Endothelial cell of umbilical vein (primary cell): Measurements from ENCODE around the gene BRI3.

Source experiments
- CTCF ChIP-seq, 2 donors: IDR thresholded peaks; 1 replicate in 1 of 2; 2 replicates in 1 of 2; pipeline ENCODE4 v1.5.1; 2011; ENCODE audit warnings: low read length in 2 of 2, mild to moderate bottlenecking in 2 of 2, moderate library complexity in 2 of 2, control low read depth in 1 of 2, inconsistent platforms in 1 of 2, low read depth in 1 of 2; ENCODE audit not compliant: insufficient read depth in 1 of 2; ENCODE audit errors: extremely low read depth in 1 of 2
- EZH2 ChIP-seq: IDR thresholded peaks from 2 replicates; pipeline ENCODE4 v1.6.1; 2012; ENCODE audit warnings: borderline replicate concordance, low read depth, mild to moderate bottlenecking, moderate library complexity, low read length, inconsistent platforms; ENCODE audit not compliant: severe bottlenecking
- FOS ChIP-seq: IDR thresholded peaks from 2 replicates; pipeline ENCODE4 v1.6.1; 2011; ENCODE audit warnings: mild to moderate bottlenecking, low read length, moderate library complexity, borderline replicate concordance; ENCODE audit not compliant: insufficient read depth
- JUN ChIP-seq: IDR thresholded peaks from 2 replicates; pipeline ENCODE4 v1.6.1; 2011; ENCODE audit warnings: borderline replicate concordance, low read depth; ENCODE audit not compliant: insufficient read length, insufficient read depth
- POLR2A ChIP-seq: IDR thresholded peaks from 2 replicates; pipeline ENCODE4 v1.6.1; 2012; ENCODE audit warnings: low read depth, mild to moderate bottlenecking, control low read depth, low read length
- POLR2AphosphoS5 ChIP-seq: IDR thresholded peaks from 2 replicates; pipeline ENCODE4 v1.6.1; 2012; ENCODE audit warnings: low read depth, mild to moderate bottlenecking, control low read depth, low read length, moderate library complexity; ENCODE audit not compliant: insufficient read depth
- TF ChIP-seq, protein P1 (sequence below): IDR thresholded peaks from 2 replicates; pipeline ENCODE4 v1.6.1; 2011; ENCODE audit not compliant: insufficient read depth, insufficient read length

DNA sequence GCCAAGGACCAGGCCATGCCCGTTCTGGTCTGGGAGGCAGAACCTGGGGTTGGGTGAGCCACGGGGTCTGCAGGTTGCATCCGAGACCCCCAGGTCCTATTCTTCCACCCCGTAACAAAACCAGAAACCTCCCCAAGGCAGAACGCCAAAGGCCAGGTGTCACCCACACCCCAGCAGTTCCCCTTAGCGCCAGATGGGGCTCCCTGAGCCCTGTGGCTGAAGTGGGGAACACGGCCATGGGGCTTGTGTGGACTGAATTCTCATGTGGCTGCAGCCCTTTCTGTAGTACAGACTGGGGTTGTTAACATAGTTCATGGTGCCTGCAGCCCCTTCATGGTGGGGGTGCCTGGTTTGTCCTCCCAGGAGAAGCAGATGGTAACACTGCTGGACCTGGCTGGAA, 10.2 kb downstream of the BRI3 start:
- TF ChIP-seq CTCF (IDR thresholded peaks at IDR 0.05; ENCODE audit: extremely low read depth in 1 of 2, insufficient read depth in 1 of 2, low read depth in 1 of 2, low read length in 2 of 2) (no peak), EZH2 (no peak), POLR2A (no peak), POLR2AphosphoS5 (no peak), FOS (no peak), JUN (no peak)
- TF ChIP-seq, protein P1, sequence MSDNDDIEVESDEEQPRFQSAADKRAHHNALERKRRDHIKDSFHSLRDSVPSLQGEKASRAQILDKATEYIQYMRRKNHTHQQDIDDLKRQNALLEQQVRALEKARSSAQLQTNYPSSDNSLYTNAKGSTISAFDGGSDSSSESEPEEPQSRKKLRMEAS = no peak
